Fibroblast of mammary gland (primary cell): ENCODE measurements around the gene MRPS7.
"Not testable (repeated sequence)": the region's sequence is repeated elsewhere in the genome, so short reads cannot be mapped to it uniquely, and the experiment has no call there.

Experiments used
- DNase-seq: peaks from one replicate; pipeline ENCODE4 v3.0.0-alpha.2; 2010; ENCODE audit warnings: low read depth
- H3K4me3 ChIP-seq: 2 replicates; pipeline ENCODE4 v1.5.1; 2011; ENCODE audit warnings: low read depth, mild to moderate bottlenecking, low read length, moderate library complexity; ENCODE audit not compliant: control insufficient read depth
- TF ChIP-seq, protein P1 (sequence below): conservative IDR thresholded peaks from 2 replicates; pipeline ENCODE4 v1.5.1; 2011; ENCODE audit warnings: low read depth, low read length, inconsistent platforms; ENCODE audit not compliant: control insufficient read depth, insufficient read depth

The MRPS7 gene

DNA sequence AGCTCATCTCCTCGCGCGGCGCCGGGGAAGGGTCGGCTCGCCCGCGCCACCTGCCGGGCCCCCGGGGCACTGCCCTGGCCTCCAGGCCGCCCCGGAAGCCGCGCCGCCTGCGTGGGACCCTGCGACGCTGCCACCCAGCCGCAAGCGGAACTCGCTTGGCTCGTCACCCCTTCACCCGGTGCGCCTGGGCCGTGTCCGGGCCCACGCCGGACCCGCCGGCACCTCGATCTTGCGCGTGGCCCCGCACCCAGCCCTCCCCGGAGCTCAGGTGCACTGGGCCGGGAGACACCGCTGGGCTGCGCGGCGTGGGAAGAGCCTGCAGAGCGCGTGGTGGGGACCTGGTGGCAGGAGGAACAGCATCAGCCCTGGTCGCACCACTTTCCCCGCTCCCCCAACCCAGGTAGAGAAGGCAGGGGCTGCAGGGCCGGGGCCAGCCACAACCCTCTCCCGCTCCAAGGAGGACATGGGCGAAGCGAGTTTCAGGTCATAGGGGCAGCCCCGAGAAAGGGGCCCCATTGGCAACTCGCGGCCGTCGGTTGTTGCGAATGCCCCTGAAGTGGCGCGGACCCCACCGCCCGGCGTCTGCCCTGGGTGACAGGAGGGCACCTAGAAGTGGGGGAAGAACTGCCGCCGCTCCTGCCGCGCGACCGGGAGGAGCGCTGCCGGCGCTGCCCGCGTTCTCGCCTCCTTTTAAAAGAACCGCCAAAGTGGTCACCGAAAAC lies 9.7 kb downstream of the MRPS7 start:
- TF ChIP-seq, protein P1, sequence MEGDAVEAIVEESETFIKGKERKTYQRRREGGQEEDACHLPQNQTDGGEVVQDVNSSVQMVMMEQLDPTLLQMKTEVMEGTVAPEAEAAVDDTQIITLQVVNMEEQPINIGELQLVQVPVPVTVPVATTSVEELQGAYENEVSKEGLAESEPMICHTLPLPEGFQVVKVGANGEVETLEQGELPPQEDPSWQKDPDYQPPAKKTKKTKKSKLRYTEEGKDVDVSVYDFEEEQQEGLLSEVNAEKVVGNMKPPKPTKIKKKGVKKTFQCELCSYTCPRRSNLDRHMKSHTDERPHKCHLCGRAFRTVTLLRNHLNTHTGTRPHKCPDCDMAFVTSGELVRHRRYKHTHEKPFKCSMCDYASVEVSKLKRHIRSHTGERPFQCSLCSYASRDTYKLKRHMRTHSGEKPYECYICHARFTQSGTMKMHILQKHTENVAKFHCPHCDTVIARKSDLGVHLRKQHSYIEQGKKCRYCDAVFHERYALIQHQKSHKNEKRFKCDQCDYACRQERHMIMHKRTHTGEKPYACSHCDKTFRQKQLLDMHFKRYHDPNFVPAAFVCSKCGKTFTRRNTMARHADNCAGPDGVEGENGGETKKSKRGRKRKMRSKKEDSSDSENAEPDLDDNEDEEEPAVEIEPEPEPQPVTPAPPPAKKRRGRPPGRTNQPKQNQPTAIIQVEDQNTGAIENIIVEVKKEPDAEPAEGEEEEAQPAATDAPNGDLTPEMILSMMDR, result no peak
- DNase-seq, result no peak
- H3K4me3 ChIP-seq, result peak overlapping the region; percentile 58

DNA sequence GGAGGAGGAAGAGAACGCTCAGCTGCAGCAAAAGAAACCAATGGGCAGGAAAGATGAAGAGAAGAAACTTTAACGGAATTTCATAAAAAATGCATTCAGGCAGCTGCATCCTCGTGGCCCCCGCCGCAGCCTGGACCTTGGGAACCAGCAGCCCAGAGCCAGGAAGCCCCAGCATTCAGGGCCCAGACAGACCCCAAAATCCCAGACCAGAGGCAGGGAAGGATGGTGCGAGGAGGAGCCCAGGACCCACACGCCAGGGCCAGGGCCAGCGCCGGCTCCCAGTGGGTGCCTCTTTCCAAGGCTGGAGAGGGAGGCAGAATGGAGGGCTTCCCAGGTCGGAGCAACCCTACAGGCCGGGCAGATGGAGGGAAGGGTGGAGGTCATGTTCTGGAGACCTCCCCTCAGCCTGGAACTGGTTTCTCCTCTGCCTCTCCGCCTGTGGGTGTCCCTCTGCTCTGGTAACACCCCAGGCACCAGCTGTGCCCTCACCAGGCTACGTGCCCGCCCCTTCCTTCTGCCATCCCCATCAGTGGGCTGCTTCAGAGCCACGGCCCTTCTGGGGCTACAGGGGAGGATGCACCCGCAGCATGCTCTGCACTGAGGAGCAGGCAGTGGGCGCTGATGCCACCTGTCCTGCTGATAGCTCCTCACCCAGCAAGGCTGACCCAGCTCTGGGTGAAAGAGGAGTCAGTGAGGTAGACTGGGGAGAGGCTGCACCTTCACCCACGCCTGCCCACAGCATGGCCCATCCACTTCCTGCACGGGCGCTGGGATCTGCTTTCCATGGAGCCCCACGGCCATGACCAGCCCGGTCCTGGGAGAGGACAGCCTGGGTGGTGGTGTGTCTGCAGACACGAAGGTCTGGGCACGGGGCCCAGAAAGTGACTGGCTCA lies 10.5 kb downstream of the MRPS7 start:
- peak overlapping the region; percentile 58 for H3K4me3 ChIP-seq
- TF ChIP-seq, protein P1, result no peak
- DNase-seq, result peak; percentile 50

DNA sequence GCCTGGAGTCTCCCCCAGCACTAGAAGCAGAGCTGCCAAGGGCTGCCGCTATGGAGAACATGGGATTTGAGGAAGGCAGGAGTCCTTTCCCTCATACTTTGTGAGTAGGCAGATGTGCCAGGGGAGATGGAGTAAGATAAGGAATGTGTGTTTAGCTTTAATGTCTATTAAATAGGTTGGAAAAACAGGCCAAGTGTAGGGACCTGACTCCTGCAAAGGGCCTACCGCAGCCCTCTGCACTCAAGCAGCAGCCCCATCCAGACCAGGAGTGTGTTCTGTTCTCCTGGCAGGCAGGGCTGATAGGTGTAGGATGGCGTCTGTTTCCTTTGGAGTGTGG lies 11.1 kb downstream of the MRPS7 start:
- TF ChIP-seq, protein P1, result no peak
- DNase-seq, result no peak
- no peak overlapping the region for H3K4me3 ChIP-seq

DNA sequence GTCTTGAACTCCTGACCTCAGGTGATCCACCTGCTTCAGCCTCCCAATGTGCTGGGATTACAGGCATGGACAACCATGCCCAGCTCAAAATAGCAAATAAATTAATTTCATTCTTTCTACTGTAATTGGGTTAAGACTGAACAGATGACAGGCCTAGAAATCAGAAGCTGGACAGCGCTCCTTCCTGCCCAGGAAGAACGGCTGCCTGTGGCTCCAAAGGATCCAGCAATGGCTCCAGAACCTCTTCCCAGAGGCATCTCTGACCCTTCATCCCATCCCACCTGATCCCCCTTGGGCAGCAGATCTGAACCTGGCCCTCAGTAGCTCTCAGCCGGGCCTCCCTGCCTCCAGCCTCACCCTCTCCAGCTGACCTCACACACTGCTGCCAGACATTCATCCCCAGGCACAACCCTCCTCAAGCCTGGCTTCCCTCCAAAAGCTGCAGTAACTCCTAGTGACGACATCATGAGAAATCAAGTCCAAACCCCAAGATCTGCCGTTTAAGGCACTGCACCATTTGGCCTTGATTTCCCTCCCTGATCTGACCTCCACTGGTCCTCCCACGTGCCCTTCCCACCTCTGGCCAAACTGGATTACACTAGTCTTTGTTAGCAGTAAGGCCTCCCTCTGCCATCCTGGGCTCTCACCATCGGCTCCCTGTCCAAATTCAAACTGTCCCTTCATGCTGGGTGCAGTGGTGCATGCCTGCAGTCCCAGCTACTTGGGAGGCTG lies 12.5 kb downstream of the MRPS7 start:
- peak; percentile 91 for DNase-seq
- TF ChIP-seq, protein P1, result no peak
- H3K4me3 ChIP-seq, result no peak overlapping the region

DNA sequence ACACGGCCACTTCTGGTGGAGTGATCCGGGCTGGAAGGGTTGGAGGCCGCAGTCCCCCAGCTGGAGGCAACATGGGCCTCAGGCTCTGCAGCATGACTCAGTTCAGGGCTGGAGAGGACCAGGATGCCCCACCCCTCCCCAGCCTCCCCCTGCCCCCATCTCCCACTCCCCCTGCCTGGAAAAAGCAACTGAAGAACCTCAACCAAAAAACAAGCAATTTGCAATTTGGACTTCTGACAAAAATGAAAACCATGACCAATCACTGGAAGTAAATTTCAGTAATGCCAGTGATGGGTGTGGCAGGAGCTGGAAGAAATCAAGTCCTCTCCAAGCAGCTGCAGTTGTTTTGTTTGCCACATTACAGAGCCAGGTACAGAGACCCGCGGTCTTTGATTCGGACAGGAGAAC lies 16.0 kb downstream of the MRPS7 start:
- peak; percentile 28 for DNase-seq
- no peak overlapping the region for H3K4me3 ChIP-seq

DNA sequence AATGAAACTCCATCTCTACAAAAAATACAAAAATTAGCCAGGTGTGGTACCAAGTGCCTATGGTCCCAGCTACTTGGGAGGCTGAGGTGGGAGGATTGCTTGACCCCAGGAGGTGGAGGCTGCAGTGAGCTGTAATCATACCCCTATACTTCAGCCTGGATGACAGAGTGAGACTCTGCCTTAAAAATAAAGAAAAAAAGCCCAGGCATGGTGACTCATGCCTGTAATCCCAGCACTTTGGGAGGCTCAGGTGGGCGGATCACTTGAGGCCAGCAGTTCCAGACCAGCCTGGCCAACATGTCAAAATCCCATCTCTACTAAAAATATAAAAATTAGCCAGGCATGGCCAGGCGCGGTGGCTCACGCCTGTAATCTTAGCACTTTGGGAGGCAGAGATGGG lies 18.5 kb downstream of the MRPS7 start:
- H3K4me3 ChIP-seq, DNase-seq: not testable (repeated sequence)

More for the DNA sequence above, 16.0 kb downstream of the MRPS7 start:
- TF ChIP-seq, protein P1, result no peak
